Ovary (tissue), 3 donors: Measurements from ENCODE around the gene DCAF11.

ENCODE experiments used
- EP300 ChIP-seq: sonication (generic); formaldehyde crosslinking; IDR thresholded peaks from one replicate; pipeline ENCODE4 v1.6.1; 2017; ENCODE audit warnings: antibody characterized with exemption
- POLR2A ChIP-seq: fragments of 450-650 bp; IDR thresholded peaks from one replicate; pipeline ENCODE4 v1.6.1; 2017; ENCODE audit warnings: antibody characterized with exemption, mild to moderate bottlenecking, moderate library complexity
- TF ChIP-seq, protein P1 (sequence below), 3 donors: fragments of 450-650 bp in 2 of 3; fragments of 200-600 bp in 1 of 3; IDR thresholded peaks; one replicate each; pipeline versions ENCODE4 v1.5.1 to v1.8.0; 2016 to 2022; ENCODE audit warnings: antibody characterized with exemption in 3 of 3, mild to moderate bottlenecking in 1 of 3
- donor health status: DM: no; HTN: no; CAD: no.

DNA sequence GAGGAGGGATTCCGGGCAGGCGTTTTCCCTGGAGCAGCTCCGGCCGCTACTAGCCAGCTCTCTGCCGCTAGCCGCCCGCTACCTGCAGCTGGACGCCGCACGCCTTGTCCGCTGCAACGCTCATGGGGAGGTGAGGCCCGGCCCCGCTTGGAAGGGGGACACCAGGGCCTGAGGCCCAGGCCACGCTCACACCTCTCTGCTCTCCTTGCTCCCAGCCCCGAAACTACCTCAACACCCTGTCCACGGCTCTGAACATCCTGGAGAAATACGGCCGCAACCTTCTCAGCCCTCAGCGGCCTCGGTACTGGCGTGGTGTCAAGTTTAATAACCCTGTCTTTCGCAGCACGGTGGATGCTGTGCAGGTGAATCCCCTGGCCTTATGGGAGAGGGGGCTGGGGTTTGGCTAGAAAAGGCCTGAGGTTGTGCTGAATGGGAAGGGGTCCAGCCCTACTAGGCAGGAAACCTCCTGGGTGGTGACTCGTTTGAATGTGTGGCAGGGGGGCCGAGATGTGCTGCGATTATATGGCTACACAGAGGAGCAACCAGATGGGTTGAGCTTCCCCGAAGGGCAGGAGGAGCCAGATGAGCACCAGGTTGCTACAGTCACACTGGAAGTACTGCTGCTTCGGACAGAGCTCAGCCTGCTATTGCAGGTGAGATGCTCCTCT, 33.3 kb downstream of the DCAF11 start:
- TF ChIP-seq POLR2A (no peak), EP300 (no peak)
- TF ChIP-seq, protein P1, sequence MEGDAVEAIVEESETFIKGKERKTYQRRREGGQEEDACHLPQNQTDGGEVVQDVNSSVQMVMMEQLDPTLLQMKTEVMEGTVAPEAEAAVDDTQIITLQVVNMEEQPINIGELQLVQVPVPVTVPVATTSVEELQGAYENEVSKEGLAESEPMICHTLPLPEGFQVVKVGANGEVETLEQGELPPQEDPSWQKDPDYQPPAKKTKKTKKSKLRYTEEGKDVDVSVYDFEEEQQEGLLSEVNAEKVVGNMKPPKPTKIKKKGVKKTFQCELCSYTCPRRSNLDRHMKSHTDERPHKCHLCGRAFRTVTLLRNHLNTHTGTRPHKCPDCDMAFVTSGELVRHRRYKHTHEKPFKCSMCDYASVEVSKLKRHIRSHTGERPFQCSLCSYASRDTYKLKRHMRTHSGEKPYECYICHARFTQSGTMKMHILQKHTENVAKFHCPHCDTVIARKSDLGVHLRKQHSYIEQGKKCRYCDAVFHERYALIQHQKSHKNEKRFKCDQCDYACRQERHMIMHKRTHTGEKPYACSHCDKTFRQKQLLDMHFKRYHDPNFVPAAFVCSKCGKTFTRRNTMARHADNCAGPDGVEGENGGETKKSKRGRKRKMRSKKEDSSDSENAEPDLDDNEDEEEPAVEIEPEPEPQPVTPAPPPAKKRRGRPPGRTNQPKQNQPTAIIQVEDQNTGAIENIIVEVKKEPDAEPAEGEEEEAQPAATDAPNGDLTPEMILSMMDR (IDR thresholded peaks at IDR 0.05), result no peak
